ENCODE data around the gene ZKSCAN8.
A peak's percentile ranks its signal among the peaks of the same experiment; 100 is the strongest.

Gene ZKSCAN8

GRCh38 chr6:28140616-28141015, 1.1 kb upstream of the ZKSCAN8 start:
- no peak for DNase-seq

GRCh38 chr6:28142446-28142845, 763 bp downstream of the ZKSCAN8 start:
- no peak for DNase-seq

- no peak for DNase-seq
Measured at GRCh38 chr6:28145231-28145630, 3.5 kb downstream of the ZKSCAN8 start.

GRCh38 chr6:28152531-28152930, 10.8 kb downstream of the ZKSCAN8 start:
- DNase-seq, result no peak

- DNase-seq, result no peak
Measured at GRCh38 chr6:28153546-28153945, 11.9 kb downstream of the ZKSCAN8 start.

GRCh38 chr6:28154357-28154756, 12.7 kb downstream of the ZKSCAN8 start:
- no peak for DNase-seq

GRCh38 chr6:28158318-28158717, 16.6 kb downstream of the ZKSCAN8 start:
- DNase-seq, result no peak

GRCh38 chr6:28159029-28159607, 17.4 kb downstream of the ZKSCAN8 start:
- DNase-seq, result no peak

GRCh38 chr6:28160233-28160632, 18.6 kb downstream of the ZKSCAN8 start:
- no peak for DNase-seq

GRCh38 chr6:28161410-28162079, 19.9 kb downstream of the ZKSCAN8 start:
- peak; percentile 21 to 83 for DNase-seq

GRCh38 chr6:28165563-28165962, 23.9 kb downstream of the ZKSCAN8 start:
- DNase-seq, result no peak

GRCh38 chr6:28167068-28167467, 25.4 kb downstream of the ZKSCAN8 start:
- DNase-seq, result no peak

GRCh38 chr6:28167926-28168325, 26.2 kb downstream of the ZKSCAN8 start:
- no peak for DNase-seq

GRCh38 chr6:28171271-28171670, 29.6 kb downstream of the ZKSCAN8 start:
- DNase-seq, result no peak

GRCh38 chr6:28172006-28172405, 30.3 kb downstream of the ZKSCAN8 start:
- no peak for DNase-seq

- no peak for DNase-seq
Measured at GRCh38 chr6:28176373-28176772, 34.7 kb downstream of the ZKSCAN8 start.

GRCh38 chr6:28182255-28182654, 40.6 kb downstream of the ZKSCAN8 start:
- no peak for DNase-seq

GRCh38 chr6:28188111-28188979, 46.7 kb downstream of the ZKSCAN8 start:
- no peak for DNase-seq

GRCh38 chr6:28200020-28200419, 58.3 kb downstream of the ZKSCAN8 start:
- DNase-seq, result no peak

GRCh38 chr6:28203201-28203600, 61.5 kb downstream of the ZKSCAN8 start:
- no peak for DNase-seq

GRCh38 chr6:28205879-28206278, 64.2 kb downstream of the ZKSCAN8 start:
- DNase-seq, result no peak

- DNase-seq, result no peak
Measured at GRCh38 chr6:28206527-28206926, 64.8 kb downstream of the ZKSCAN8 start.

- DNase-seq, result no peak
Measured at GRCh38 chr6:28206928-28207509, 65.3 kb downstream of the ZKSCAN8 start.
